GM18909 (cell line): ENCODE data around the gene CHMP6.

Experiments
- ATAC-seq: cut with Tn5 transposase; IDR thresholded peaks from one replicate; pipeline ENCODE4 v1.9.1; 2021; ENCODE audit warnings: mild to moderate bottlenecking; ENCODE audit not compliant: unreplicated experiment, poor library complexity

CHMP6 gene

DNA sequence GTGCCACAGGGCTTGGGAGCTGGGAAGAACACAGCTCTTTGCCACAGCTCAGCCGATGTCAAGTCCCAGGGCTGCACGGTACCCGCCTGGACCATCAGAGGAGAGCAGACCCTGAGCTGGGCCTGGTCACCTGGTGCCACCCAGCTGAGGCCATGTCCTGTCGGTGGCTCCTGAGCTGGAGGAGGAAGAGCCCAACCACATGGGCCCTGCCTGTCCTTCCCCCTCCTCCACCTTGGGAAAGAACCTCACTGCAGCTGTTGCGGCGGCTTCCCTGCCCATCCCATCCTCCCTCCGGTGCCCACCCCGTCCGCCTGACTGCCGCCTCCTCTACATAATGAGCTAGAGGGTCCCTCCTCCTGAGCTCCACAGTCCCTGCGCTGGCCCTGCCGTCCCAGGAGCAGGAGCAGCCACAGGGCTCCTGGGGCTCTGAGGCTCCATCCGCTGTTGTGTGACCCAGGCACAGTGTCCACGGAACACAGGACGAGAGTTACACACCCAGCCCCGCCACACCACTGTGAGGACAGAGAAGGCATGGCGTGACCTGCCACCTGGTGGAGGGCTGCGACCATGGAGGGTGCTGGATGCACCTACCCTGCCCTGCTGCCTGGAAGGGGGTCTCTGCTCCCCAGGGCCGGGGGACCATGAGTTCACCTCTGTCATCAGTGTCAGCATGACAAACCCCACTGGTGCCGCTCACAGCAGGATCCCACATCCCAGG is 21.4 kb upstream of the CHMP6 start:
- no peak for ATAC-seq

DNA sequence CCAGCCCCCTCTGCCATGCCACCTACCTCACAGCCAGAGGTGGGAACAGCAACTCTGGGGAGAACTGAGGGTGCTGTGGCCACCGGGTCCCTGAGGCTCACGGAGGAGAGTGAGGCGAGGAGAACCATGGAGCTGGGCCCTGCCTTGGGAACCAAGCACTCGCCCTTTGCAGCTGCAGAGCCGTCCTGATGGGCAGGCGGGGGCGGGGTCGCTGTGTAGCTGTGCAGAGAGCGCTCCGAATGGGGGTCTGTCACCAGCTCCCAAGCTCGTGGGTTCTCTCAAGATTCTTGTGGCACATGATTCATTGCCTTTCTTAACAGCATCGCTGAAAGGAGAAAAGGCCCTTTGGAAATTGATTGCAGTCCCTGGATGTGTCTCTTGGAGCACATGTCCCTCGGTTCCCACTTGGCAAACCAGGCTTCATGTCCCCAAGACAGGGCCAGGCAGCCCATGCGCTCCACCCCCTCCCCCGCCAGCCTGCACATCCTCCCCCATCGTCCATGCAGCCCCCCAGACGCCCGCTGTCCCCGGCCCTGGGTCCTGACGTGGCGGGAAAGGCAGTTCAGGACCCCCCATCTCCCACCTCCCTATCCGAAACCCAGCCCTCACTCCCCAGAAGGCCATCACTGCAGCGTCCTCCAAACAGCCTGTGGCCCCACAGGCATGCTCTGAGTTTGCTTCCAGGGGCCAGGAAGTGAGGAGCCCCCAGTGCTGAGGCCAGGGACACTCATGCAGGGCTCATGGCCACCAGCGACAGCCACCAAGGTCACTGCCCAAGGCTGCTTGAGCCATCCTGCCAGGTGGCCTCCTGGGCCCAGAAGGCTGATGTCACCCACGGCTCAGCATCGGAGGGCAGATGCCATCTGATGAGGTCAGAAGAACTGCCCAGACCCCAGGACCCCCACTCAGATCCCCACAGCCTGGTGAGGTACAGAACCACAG is 20.6 kb upstream of the CHMP6 start:
- ATAC-seq = no peak

GRCh38 chr17:80971704-80972304 is 19.8 kb upstream of the CHMP6 start:
- ATAC-seq = no peak

- no peak for ATAC-seq
These were observed 14.9 kb upstream of the CHMP6 start for GRCh38 chr17:80976701-80977100.

- ATAC-seq = no peak
These were observed 14.5 kb upstream of the CHMP6 start for GRCh38 chr17:80977172-80977571.

DNA sequence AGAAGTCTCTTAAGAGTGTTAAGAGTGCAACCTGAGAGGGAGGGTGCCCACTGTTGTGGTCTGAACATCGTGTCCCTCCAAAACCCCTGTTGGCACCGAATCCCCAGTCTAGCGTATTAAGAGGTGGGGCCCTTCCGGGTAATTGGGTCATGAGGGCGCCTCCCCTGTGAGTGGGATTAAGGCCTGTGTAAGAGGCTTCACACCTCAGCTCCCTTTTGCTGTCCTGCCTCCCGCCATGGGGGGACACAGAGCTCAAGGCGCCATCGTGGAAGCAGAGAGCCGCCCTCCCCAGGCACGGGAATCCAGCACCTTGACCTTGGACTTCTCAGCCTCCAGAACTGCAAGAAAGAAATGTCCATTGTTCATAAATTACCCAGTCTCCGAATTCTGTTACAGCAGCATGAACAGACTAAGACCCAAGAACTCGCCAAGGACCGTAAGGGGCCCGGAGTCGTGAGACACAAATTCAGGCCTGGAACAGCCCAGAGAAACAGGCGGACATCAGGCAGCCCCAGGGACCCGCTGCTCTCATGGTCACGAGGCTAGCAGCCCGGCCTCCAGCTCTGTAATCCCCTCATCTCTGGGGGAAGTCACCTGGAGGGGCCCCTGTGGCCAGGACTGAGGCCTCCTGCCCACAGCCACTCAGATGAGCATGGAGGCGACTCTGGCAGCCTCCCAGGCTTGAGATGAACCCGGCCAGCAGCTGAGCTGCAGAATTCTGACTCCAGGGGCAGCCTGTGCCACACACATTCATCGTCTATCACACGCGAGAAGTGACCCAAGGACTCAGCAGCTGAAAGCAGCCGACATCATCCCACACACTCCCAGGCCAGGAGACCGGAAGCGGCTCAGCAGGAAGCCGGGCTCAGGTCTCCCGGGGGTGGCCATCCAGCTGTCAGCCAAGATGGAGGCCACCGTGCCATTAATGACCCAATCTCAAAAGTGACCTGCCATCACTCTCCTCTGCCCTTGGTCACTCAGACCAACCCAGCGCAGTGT is 12.8 kb upstream of the CHMP6 start:
- ATAC-seq = no peak

GRCh38 chr17:80979547-80980378 is 11.9 kb upstream of the CHMP6 start:
- ATAC-seq = no peak

DNA sequence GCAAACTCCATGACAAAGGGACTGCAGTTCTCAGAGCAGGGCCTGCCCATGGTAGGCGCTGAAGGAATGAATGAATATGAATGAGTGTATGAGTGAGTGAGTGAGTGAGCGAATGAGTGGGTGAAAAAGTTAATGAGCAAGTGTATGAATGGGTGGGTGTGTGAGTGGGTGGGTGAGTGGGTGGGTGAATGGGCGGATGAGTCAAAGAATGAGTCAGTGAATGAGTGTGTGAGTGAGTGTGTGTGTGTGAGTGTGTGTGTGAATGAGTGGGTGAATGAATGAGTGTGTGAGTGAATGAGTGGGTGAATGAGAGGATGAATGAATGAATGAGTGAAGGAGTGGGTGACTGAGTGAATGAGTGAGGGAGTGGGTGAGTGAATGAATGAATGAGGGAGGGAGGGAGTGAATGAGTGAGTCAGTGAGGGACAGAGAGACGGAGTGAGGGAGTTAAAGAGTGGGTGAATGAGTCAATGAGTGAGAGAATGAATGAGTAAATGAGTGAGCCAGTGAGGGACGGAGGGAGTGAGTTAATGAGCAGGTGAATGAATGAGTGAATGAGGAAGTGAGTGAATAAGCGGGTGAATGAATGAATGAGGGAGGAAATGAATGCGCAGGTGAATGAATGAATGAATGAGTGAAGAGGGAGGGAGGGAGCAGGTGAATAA is 11.1 kb upstream of the CHMP6 start:
- no peak for ATAC-seq

DNA sequence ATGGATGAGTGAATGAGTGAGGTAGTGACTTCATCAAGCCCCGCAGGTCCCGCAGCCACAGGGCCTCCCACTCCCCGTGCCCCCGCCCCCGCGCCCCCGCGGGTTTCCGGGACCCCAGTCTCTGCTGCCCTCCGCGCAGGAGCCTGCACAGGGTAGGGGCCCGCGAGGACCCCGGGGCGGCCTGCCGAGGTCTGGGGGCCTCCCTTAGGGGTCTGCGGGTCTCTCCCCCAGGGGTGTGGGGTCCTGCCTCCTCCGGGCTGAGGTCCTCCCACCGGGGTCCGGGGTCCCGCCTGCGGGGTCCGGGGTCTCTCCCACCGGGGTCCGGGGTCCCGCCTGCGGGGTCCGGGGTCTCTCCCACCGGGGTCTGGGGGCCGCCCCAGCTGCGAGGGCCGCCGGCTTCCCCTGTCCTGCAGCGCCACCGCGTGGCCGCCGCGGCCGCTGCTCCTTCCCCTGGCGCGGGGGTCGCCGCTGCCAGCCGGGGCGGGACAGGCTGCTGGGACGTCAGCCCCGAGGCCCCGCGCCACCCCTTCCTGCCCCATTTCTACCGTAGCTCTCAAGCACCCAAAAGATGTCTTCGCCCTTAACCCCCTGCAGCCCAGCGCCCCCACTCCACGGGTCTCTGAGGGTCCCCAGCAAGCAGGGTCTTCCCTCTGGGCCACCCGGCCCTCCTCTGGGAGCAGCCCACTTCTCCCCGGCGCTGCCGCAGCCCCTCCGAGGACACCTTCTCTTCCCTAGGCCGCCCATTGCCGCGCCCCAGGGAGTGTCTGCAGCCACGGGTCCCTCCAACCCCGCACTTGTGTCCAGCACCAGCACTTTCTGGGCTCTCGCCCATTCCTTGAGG is 10.4 kb upstream of the CHMP6 start:
- ATAC-seq = no peak

- no peak for ATAC-seq
These were observed 9.7 kb upstream of the CHMP6 start for GRCh38 chr17:80981929-80982425.

DNA sequence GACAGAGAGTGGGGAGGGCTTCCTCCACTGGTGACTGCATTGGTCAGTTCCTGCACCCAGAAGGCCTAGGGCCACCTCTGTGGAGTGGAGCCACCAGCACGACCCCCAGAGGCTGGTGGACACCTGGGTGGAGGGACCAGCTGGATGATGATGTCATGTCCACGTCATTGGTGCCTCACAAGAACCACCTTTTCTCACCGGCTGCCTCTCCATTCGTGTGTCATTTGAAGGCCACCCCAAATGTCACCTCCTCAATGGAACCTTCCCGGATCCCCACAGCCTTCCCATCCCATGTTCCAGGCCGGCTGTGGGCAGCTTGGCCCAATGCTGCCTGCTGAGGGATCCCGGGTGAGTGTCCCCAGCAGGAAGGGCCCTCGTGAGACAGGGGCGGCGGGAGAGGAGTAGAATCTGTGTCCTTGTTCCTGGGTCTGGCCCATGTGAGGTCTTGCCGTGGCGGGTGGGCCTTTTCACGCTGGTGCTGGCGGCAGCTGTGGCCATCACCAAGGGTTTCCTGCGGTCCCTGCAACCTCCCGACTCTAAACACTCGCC is 9.1 kb upstream of the CHMP6 start:
- ATAC-seq = no peak

- no peak for ATAC-seq
These were observed 8.1 kb upstream of the CHMP6 start for GRCh38 chr17:80983545-80983944.

DNA sequence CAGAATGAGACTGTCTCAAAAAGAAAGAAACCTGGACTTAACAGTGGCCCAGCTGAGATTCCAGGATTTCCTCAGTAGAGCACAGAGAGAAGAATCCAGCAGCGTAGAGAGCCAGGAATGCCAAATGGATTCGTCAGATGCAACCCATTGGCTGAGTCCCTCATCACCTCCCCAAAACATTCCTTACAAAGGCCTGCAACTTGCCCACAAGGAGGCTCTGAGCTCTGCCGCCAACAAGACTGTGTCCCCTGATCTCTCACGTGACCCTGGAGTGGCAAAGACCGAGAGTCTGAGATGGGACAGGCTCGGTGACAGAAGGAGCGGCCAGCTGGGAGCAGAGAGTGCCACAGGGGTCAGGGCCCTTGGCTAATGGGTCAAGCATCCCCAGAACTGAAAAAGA is 6.9 kb upstream of the CHMP6 start:
- no peak for ATAC-seq

DNA sequence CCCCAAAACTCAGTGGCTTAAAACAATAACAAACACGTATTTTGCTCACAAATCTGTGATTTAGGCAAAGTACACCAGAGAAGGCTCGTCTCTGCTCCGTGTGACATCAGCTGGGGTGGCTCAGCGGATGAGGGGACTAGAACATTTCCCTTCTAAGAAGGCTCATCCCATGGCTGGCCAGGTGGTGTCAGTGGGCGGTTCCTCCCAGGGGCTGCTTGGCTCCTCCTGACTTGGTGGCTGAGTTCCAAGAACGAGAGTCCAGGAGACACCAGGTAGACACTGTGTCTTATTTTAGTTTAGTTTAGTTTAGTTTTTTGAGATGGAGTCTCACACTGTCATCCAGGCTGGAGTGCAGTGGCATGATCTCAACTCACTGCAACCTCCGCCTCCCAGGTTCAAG is 5.6 kb upstream of the CHMP6 start:
- ATAC-seq = no peak

GRCh38 chr17:80986816-80987475 is 4.7 kb upstream of the CHMP6 start:
- ATAC-seq = no peak

- ATAC-seq = no peak
These were observed 3.6 kb upstream of the CHMP6 start for GRCh38 chr17:80987941-80988461.

- ATAC-seq = no peak
These were observed 2.1 kb upstream of the CHMP6 start for GRCh38 chr17:80989586-80989913.
